ENCODE results near the gene SPATA7.
"Not testable (repeated sequence)": the region's sequence is repeated elsewhere in the genome, so short reads cannot be mapped to it uniquely, and the experiment has no call there.

SPATA7 gene

GRCh38 chr14:88385212-88386101, at the start of gene SPATA7:
TSS of gene SPATA7 (plus strand) at chr14:88385657. CDS start at chr14:88385819, 162 bp downstream.
- in situ Hi-C loops (cut with MboI; ENCODE audit: low sequenced_read_pairs) = no loop called here

GRCh38 chr14:88340357-88340756, 45.1 kb upstream of the SPATA7 start:
- in situ Hi-C loops (cut with MboI; ENCODE audit: low sequenced_read_pairs) = no loop called here

- in situ Hi-C loops (cut with MboI; ENCODE audit: low sequenced_read_pairs) = no loop called here
These were observed 42.5 kb upstream of the SPATA7 start for GRCh38 chr14:88342980-88343379.

- in situ Hi-C loops (cut with MboI; ENCODE audit: low sequenced_read_pairs) = no loop called here
These were observed 39.3 kb upstream of the SPATA7 start for GRCh38 chr14:88346048-88346639.

DNA sequence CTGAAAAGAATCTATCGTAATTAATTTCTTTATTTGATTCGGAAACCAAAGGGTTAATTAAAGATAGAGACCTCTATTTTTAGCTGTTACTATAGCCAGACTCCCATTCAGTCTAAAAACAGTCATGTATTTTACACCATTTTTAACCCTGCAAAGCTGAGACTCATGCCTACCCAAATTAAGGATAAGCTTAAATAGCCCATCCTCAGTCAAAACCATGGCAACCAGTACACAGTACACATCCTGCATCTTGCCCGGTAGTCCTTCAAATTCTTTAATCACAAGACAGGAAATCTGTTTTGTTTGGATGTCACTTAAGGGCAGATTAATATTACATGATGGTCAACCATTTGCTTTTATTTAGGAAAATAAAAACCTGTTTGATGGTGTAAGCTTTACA, 36.9 kb upstream of the SPATA7 start:
- in situ Hi-C loops (cut with MboI; ENCODE audit: low sequenced_read_pairs) = no loop called here

DNA sequence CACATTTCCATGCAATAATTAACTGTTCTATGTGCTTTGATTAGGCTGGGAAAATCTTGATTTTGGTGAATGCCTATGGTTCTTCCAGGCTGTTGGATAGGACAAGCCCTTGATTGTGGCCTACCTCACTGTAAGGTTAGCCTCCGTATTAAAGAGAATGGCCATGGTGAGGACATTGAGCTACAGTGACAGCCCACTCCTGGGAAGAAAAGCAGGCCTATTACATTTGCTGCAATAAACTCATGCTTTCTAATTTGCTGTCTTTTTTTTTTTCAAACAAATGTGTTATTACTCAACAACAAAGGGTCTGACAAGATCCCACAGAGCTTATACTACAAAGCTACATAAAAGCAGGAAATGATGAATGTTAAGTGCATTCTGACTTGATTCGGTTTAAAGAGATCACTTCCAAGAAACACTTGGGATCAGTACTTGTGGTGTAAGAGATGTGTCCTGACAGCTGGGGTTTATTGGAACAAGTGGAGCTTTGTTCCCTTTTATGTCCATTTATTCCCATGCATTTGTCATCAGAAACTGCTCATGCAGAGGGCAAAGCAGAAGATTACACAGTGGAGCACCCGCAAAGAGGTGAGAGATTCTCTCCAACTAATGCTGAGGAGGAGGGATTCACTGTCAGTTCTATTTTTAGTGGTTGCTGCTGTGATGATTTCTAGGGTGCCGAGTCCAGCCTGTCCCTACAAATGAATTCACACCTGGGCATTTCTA, 33.3 kb upstream of the SPATA7 start:
- in situ Hi-C loops (cut with MboI; ENCODE audit: low sequenced_read_pairs) = no loop called here

DNA sequence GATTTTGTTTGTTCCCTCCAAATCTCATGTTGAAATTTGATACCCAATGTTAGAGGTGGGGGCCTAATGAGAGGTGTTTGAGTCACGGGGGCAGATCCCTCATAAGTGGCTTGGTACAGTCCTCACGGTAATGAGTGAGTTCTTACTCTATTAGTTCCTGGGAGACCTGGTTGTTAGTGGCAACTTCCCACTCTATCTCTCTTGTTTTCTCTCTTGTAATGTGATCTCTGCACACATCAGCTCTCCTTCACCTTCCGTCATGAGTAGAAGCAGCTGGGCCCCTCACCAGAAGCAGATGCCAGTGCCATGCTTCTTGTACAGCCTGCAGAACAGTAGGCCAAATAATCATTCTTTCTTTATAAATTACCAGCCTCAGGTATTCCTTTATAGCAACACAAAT, 32.8 kb upstream of the SPATA7 start:
- in situ Hi-C loops (cut with MboI; ENCODE audit: low sequenced_read_pairs) = no loop called here

DNA sequence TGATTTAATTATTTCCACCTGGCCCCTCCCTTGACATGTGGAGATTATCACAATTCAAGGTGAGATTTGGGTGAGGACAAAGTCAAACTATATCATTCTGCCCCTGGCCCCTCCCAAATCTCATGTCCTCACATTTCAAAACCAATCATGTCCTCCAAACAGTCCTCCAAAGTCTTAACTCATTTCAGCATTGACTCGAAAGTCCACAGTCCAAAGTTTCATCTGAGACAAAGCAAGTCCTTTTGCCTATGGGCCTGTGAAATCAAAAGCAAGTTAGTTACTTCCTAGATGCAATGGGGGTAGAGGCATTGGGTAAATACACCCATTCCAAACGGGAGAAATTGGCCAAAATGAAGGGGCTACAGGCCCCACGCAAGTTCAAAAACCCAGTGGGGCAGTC, 31.1 kb upstream of the SPATA7 start:
- in situ Hi-C loops (cut with MboI; ENCODE audit: low sequenced_read_pairs) = no loop called here

DNA sequence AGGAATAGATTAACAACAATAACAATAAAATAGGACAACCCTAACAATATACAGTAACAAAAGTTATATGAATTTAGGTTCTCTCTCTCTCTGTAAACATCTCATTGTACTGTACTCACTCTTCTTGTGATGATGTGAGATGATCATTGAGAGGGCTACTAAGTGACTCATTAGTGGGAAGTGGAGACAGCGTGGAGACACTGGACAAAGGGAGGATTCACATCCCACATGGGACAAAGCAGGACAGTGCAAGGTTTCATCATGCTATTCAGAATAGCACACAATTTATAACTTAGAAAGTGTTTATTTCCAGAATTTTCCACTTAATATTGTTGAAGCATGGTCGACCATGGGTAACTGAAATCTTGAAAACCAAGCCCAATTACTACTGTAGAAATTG, 26.0 kb upstream of the SPATA7 start:
- in situ Hi-C loops (cut with MboI; ENCODE audit: low sequenced_read_pairs) = no loop called here

DNA sequence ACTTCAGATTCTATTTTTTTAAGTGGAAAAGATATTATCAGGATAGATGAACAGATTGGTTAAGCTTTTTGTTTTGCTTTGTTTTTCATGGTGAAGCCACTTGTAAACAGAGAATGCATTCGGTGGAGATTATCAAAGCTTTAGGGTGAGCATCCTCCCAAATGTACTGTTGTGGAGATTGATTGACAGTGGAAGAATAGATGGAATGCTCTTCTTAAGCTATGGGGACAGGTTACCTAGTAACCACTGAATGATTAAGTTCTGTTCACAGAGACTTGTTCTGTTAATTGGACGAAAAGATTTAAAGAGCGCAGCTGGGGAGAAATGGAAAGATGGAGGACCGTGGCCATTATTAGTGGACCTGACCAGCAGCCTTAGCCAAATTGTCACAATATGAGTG, 21.8 kb upstream of the SPATA7 start:
- in situ Hi-C loops (cut with MboI; ENCODE audit: low sequenced_read_pairs) = no loop called here

GRCh38 chr14:88364710-88365413, 20.6 kb upstream of the SPATA7 start:
- in situ Hi-C loops (cut with MboI; ENCODE audit: low sequenced_read_pairs) = no loop called here

- in situ Hi-C loops (cut with MboI; ENCODE audit: low sequenced_read_pairs) = no loop called here
These were observed 16.0 kb upstream of the SPATA7 start for GRCh38 chr14:88369496-88369895.

DNA sequence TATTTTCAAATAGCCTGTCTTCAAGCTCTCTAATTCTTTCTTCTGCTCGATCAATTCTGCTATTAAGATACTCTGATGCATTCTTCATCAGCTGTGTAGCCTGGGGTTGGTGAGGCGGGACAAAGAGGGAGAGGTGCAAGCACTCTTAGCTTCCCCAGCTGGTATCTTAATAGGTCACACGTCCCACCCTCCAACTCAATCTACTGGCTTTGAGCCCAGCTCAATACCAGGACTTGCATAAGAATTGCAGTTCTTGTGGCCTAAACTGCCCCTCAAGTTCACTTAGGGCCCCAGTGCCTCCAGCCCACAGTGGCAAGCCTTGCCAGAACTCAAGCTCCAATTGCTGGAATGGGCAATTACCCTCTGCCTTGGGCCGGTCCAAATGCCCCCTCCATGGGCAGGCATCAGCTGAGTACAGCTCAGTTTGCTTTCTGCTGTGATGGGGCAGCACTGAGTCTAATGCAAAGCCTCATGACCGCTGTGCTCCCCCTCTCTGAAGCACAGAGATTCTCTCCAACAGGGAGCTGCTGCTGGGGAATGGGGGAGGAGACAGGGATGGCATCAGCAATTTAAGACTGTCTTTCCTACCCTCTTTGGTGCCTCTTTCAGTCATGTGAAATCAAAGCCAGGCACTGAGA, 5.6 kb upstream of the SPATA7 start:
- in situ Hi-C loops (cut with MboI; ENCODE audit: low sequenced_read_pairs) = no loop called here

- in situ Hi-C loops (cut with MboI; ENCODE audit: low sequenced_read_pairs) = no loop called here
These were observed 5.1 kb upstream of the SPATA7 start for GRCh38 chr14:88380405-88380804.

DNA sequence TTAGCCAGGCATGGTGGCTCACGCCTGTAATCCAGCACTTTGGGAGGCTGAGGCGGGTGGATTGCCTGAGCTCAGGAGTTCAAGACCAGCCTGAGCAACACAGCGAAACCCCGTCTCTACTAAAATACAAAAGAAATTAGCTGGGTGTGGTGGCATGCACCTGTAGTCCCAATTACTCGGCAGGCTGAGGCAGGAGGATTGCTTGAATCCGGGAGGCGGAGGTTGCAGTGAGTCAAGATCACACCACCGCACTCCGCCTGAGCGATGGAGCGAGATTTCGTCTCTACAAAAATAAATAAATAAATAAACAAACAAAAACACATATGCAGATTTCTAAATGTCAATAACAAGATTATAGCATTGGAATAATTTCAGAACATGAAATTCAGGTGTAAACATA, 3.8 kb upstream of the SPATA7 start:
- in situ Hi-C loops (cut with MboI; ENCODE audit: low sequenced_read_pairs) = not testable (repeated sequence)

GRCh38 chr14:88384718-88385117, 739 bp upstream of the SPATA7 start:
- in situ Hi-C loops (cut with MboI; ENCODE audit: low sequenced_read_pairs) = no loop called here

DNA sequence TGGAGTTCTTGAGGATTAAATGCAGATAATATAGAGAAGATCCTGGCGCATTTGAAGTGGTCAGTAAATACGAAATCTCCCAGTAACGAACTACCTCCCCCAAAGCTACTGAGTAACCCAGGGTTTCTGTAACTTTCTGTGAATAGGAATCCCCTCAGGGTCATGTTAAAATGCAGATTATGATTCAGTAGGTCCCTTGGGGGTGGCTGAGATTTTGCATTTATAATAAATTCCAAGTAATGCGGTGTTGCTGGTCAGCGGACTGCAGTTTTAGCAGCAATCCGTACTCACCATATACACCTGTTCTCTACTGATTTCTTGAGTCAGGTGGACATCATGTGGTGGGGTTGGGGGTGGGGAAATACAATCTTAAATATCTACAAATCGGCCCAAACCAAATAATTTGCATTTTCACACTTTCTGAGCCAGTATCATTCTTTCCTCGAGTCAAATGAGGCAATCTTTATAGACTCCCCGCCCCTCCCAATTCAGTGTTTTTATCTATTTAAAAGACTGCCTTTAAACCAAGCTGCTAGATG, 868 bp downstream of the SPATA7 start:
- in situ Hi-C loops (cut with MboI; ENCODE audit: low sequenced_read_pairs) = no loop called here

GRCh38 chr14:88388741-88389282, 3.4 kb downstream of the SPATA7 start:
- in situ Hi-C loops (cut with MboI; ENCODE audit: low sequenced_read_pairs) = no loop called here

- in situ Hi-C loops (cut with MboI; ENCODE audit: low sequenced_read_pairs) = no loop called here
These were observed 7.2 kb downstream of the SPATA7 start for GRCh38 chr14:88392609-88393008.

- in situ Hi-C loops (cut with MboI; ENCODE audit: low sequenced_read_pairs) = no loop called here
These were observed 25.6 kb downstream of the SPATA7 start for GRCh38 chr14:88411039-88411438.
